Activated CD4-positive, alpha-beta T cell treated with anti-CD3 and anti-CD28 coated beads, Interleukin-2, amount 50 U/mL, for 1 hour (primary cell): ENCODE results near the gene HABP4.
A peak's percentile ranks its signal among the peaks of the same experiment; 100 is the strongest.

ENCODE experiments used
- DNase-seq: peaks from one replicate; pipeline ENCODE4 v3.0.0-alpha.2; 2020

The HABP4 gene

DNA sequence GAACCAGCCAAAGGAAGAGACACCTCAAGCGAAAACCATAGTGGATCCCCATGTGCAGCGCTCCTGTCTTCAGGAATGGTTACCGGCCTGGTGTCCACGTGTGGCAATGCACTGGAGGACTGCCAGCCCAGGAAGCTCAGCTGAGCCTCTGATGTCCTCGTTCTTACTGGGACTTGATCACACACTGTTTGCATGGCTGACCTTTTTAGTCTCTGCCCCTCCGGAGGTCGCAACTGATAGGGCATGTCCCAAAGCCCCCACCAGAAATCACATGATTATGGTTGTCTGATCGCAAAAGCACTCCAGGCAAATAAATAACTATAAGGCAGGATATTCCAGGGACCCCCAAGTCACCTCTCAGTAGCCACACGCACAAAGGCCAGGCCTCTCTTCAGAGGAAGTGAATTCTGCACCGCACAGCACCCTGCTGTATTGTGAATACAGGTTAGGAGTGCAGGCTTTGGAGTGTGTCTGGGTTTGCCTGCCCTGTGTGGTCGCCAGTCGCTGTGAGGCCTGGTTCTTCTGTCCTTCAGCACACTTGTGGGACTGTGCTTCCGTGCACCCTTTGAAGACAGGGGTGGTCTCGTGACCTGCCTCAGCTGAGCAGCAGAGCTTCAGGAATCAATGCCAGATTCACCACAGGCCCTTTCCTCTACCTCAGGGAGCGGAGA, 13.4 kb upstream of the HABP4 start:
- no peak for DNase-seq

DNA sequence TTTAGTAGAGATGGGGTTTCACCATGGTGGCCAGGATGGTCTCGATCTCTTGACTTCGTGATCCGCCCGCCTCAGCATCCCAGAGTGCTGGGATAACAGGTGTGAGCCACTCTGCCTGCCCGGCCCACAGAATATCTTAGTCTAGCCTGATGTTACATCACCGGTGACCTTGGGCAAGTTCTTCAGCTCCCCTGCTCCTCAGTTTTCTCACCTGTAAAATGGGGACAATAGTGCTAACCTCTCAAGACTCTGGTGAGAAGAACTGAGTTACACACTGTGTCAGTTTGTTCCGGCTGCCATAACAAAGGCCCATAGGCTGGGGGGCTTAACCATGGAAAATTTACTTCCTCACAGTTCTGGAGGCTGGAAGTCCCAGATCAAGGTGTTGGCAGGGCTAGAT, 12.5 kb upstream of the HABP4 start:
- DNase-seq, result no peak

DNA sequence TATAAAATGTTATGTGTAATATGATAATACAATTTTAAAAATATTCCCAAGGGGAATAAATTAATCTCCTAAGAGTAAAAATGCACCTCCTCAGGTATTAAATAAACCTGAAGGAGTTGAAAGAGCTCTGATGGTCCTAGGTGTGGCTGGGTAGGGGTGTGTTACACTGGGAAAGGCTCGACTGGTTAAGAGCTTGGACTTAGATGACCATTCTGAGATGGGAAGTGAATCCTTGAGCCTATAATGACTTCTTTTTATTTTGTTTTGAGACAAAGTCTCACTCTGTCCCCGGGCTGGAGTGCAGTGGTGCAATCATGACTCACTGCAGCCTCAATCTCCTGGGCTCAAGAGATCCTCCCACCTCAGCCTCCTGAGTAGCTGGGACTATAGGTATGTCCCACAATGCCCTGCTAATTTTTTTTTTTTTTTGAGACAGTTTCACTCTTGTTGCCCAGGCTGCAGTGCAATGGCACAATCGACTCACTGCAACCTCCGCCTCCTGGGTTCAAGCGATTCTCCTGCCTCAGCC, 9.2 kb upstream of the HABP4 start:
- DNase-seq, result no peak

DNA sequence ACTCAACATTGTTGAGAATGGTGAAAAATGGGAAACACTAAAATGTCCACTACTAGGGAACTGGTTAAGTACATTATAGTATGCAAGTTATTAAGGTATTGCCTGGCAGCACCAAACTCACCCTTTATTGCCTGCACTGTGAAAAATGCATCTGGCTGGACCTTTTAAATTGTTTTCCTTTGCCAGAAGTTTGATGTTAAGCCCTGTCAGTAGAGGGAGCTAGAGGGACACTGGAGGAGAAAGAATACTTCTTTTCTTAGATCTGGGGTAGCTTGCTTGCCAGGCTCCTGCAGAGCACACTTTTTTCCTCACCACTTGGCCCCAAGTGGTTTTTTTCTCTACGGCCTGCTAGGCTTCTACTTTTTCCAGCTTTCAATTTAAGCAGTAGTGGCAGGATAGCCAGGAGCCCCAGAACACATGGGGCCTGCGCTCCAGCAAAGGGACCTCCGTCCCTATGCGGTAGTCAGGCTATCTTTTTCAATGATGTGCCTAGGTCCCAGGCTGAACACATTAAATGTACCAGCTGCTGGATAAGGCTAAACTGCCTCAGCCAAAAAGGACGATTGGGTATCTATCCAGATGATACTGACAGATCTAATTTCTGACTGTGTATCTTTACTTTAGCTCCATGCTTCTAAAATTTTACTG, 8.0 kb upstream of the HABP4 start:
- no peak for DNase-seq

DNA sequence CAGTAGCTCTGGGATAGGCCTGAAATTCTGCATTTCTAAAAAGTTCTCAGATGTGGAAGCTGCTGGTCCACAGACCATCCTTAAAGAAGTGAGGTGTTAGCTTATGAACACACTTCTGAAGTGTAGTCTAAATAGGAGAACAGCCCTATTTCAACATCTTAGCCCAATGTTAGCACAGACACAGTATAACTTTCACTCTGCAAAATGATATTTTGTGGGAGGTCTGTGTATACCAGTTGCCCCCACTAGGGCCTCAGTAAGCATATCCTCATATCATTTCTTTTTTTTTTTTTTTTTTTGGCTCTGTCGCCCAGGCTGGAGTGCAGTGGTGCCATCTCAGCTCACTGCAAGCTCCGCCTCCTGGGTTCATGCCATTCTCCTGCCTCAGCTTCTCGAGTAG, 7.5 kb upstream of the HABP4 start:
- DNase-seq, result no peak

DNA sequence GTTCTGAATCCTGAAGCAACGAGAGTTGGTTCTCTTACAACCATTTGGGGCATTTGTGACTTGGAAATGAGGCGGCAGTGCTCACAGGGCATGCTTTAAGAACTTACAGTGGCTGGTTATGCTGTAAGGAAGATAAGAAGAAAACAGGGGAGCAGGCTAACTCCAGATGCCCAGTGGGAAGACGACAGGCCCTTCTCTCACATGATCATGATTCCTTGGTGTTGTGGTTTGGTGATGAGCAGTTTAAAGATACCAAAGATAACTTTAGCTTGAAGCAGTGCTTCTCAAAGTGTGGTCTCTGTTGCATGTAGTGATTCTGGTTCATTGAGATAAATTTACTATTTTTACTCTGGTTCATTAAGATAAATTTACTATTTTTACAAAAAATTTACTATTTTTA, 2.6 kb upstream of the HABP4 start:
- DNase-seq, result no peak

DNA sequence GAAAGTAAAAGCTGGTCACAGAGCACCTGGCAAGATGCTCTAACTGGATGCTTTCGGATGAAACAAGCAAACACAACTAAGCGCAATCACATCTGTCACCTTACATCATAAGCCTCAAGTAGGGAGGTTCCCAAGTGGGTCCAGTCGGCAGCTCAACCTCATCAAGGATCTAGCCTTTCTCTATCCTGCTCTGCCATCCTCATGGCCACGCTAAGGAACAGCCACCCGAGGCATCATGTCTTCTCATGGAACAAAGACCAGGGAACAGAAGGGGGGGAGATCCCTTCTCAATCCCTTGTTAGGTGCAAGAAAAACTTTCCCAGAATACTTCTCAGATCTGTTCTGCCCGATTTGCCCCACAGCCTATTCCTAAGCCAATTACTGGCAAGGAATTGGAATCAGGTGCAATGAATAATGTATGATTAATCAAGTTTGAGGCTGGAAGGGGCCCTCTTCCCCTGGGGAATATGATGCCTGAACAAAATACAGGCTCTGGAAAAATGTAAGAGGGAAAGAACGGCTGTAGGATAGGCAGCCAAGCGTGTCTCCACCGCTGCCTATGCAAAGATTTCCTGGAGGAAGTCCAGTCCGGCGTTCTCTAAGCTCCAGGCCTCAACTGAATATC, 1.3 kb upstream of the HABP4 start:
- no peak for DNase-seq

DNA sequence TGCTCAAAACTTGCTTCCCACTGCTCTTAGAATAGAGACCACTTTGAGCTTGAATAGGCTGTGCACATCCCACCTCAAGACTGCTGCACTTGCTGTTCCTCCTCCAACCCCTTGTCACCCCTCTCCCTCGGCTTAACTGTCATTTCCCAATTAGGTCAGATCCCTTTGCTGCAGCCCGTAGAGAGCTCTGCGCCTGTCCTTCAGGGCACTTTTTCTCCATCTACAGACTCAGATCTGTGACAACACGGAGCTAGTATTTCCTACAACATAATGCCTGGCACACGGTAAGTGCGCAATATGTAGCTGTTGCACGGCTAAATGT, 485 bp upstream of the HABP4 start:
- no peak for DNase-seq

DNA sequence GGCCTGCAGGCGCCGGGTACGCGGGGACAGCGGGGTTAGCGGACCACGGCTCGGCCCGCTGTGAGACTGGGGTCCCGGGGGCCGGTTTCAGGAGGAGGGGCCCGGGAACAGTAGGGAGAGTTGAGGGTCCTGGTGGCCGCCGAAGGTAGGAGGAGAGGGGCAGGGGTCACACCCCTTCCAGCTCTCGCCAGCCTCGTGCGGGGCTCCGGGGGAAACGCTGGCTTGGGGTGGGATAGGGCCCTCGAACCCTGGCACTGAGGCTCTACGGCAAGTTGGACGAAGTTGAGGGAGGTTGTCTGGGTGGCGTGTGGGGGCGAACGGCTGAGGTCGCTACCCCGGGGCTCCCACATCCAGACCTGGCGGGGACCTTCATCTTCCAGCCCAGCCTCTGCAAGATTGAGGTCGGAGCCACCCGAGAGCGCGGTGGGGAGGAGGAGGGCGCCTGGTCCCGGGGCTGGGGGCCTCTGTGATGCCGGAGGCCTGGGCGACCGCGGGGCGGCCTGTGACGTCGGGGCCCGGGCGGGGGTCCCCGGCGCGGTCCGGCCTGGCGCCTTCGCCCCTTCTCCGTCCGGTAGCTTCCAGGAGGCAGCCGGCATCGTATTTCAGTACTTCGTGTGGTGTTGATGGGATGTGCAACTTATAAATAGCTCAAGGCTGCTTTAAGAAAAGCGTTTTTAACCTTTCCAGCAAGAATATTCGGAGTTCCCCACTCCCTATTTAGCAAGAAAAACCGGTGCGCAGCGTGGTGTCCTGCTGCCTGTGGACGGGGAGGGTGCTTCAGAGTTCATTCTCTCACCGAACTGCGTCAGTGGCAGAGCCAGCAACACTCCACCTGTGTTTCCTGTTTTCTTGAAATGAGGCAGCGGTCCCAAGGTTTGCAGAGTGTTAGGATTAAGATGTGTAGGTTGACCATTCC, 902 bp downstream of the HABP4 start:
- peak; percentile 48 for DNase-seq

DNA sequence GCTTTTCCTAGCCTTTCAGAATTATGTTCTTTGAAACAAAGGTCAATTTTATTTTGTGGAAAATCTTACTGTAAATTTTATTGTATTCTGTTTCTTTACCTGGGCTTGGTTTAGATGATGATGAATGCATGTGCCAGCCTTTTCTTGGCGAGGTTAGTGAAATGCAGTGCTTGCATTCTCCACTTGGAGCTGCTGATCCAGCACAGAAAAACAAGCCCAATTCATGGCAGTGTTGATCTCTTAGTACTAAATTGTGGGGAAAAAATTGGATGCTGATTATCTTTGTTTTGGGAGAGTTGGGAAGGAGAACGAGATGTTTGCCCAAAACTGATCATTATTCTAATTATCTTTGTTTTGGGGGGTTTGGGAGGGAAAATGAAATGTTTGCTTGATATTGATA, 3.7 kb downstream of the HABP4 start:
- DNase-seq, result no peak

DNA sequence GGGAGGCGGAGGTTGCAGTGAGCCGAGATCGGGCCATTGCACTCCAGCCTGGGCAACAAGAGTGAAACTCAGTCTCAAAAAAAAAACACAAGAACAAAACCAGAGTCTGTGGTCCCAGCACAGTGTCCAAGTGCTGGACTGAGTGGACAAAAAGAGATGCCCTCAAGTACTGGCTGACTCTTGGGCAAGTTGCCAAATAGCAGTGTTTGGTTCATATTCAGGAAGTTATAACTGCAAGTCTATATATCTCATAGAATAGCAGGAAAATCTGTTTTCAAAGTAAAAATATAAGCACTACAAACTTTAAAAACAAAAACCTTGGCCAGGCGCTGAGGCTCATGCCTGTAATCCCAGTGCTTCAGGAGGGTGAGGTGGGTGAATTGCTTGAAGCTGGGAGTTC, 7.3 kb downstream of the HABP4 start:
- DNase-seq, result no peak

DNA sequence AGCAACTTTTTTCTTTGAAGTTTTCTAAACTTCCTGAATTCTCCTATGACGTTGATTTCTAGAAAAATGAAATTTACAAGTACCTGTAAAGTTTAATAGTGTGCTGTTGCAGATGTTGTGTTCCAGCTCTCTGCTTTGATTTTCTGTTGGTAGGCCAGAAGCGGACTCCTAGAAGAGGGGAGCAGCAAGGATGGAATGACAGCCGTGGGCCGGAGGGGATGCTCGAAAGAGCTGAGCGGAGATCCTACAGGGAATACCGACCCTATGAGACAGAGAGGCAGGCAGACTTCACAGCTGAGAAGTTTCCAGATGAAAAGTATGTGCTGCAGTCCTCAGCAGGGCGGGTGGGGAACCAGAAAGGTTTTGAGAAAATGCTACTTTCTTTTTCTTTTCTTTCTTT, 8.3 kb downstream of the HABP4 start:
- no peak for DNase-seq

DNA sequence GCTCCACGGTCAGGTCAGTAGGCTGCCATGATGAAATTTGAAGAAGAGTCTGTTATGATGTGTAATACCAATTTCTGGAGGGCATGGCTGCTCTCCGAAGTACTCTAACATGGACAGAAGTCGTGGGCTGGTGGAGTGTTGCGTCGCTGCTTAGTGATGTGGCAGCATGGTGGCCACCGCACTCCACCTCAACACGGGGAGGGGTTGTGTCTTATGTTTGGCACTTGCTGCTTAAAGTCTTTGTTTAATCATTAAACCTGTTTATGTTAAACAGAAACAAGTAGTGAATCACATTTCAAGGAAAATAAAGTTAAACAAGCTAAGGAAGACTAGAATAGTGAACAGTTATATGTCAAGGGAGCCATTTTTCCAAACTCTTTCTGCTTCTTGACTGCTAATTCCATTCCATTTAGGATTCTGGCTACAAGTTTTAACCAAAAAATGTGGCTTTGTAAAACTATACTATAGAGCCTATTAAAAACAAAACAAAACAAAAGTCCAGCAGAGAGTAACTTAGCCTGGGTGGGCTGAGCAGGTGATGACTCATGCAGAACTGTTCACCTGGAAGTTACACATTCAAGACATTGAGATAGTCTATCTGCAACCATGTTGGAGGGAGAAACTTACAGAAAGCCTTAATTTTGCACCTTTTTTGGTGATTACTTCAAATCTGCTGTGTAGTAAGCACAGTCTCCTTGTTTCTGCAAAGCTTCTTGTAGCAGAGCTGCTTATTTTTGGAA, 9.5 kb downstream of the HABP4 start:
- DNase-seq, result no peak

DNA sequence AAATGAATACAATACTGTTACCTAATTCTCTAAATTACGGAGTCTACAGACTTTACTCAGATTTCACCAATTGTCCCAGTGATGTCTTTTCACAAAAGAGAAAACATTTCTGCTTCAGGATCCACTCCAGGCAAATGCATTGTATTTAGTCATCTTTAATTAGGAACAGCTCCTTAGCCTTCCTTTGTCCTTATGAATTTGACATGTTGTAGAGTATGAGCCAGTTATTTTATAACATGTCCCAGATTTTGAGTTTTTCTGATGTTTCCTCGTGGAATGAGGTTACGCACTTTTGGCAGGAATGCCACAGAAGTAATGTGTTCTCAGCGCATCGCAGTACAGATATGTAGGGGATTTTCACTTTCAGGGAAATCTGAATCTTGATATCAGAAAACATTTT, 10.5 kb downstream of the HABP4 start:
- DNase-seq, result no peak

DNA sequence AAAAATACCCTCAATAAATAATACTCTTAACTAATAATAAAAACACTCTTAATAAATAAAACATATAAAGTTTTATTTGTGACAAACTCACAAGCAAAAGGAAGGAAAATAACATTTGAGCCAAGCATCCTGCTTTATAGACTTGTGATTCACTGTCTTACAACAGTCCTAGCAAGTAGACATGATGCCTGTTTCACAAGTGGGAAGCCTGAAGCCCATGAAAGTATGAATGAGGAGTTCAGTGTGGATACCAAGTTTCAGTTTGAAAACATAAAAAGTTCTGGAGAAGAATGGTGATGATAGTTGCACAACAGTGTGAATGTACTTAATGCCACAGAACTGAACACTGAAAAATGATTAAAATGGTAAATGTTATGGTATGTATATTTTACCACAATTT, 10.9 kb downstream of the HABP4 start:
- DNase-seq, result no peak

DNA sequence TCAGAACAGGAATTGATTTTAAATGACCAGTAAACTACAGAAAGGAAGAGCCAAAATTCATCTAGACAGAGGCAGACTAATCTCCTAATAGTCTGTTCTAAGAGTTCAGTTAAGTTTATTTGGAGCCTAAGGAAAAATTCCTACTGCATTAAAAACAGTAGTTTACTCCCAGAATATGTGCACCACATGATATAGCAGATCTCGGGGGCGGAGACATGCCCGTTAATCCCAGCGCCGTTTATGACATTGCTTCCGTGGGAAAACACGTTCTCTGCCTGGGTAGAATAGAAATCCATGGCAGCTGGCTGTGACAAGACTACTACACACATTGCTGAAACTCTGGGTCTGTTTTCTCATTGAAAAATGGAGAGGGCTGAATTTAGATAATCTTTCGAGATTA, 11.4 kb downstream of the HABP4 start:
- DNase-seq, result no peak

DNA sequence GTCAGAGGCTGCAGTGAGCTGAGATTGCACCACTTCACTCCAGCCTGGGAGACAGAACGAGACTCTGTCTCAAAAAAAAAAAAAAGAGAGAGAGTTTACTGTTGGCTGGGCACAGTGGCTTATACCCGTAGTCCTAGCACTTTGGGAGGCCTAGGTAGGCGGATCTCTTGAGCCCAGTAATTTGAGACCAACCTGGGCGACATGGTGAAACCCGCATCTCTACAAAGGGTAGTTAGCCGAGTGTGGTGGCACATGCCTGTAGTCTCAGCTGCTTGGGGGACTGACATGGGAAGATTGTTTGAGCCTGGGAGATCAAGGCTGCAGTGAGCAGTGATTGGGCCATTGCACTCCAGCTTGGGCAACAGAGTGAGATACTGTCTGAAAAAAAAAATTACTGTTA, 12.6 kb downstream of the HABP4 start:
- DNase-seq, result no peak

DNA sequence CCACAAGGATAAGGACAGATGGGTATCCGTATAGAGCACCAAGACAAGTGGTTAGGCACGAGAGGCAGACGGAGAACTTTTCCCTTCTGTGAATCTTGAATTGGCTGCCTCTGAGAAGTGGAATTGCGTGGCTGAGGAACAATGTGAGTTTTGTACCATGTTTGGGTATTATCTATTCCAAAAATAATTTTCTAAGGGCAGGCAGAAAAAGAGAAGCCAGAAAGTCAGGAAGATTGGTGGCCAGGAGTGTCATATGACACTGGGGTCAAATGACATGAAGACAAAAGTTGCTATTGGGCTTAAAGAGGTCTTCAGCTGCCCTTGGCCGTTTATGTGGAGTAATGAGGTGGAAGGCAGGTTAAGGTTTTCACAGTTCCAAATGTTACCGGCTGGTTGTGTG, 14.5 kb downstream of the HABP4 start:
- DNase-seq, result no peak

DNA sequence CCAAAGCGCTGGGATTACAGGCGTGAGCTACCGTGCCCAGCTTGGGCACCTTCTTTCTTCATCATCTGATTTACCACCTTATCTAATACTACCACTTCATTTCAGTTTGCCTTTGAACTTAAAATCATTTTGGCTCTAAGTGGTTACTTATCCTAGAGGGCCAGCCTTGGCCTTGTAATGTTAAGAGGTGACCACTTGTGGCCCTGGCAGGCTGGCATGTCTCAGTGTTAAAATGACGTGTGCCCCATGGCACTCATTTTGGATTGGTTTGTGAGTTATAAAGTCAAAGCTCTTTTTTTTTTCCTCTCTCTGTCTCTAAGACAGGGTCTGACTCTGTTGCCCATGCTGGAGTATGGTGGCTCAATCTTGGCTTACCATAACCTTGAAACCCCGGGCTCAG, 17.8 kb downstream of the HABP4 start:
- no peak for DNase-seq

DNA sequence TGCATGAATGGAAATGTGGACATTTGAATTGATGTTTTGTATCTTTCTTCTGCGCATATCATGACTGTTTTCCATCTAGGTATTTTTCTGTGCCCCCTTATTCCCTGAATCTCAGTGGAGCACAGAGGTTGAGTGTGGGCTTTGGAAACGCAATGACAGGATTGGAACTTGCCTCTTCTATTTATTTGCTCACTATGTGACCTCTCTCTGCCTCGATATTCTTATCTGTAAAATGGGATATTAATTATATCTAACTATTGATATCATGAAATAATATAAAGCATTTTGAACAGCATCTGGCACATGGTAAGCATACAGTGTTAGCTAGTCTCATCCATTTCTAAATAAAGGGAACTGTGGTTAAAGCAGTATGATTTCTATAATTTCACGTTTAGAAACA, 26.0 kb downstream of the HABP4 start:
- DNase-seq, result no peak

DNA sequence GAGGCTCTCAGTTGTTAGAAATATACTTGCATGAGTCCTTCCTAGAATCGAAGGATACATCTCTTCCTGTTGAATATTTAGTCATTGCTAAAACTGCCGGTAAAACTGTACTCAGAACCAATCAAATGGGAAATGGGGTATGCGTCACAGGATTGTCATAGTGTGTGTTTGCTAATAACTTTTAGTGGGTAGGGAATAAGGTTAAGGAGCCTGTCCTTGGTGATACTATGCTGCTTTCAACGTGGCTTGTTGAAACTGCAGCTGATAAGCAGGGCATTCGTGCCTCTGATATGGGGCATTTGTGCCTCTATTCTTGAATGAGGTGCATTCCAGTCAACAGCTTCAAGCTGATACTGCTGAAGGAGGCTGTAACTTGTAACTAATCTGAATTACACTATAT, 26.6 kb downstream of the HABP4 start:
- DNase-seq, result no peak

DNA sequence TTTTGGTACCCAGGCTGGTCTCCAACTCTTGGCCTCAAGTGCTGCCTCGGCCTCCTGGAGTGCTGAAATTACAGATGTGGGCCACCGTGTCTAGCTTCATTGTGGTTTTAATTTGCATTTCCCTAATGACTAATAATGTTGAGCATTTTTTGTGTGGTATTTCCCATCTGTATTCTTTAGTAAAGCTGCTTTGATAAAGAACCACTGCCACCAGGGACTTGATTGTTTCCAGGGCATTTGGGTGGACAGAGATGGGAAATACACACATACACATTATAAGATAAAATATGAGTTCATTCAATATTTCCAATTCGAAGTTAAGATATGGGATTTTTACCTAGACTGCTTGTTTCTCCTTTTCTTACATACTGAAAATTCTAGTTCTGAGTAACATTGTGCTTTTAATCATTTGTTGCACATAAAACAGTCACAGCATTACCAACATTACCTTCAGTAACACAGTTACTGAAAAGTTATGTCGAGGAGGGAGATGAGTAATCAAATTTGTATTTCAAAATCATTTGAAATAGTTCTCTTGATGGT, 28.9 kb downstream of the HABP4 start:
- no peak for DNase-seq

DNA sequence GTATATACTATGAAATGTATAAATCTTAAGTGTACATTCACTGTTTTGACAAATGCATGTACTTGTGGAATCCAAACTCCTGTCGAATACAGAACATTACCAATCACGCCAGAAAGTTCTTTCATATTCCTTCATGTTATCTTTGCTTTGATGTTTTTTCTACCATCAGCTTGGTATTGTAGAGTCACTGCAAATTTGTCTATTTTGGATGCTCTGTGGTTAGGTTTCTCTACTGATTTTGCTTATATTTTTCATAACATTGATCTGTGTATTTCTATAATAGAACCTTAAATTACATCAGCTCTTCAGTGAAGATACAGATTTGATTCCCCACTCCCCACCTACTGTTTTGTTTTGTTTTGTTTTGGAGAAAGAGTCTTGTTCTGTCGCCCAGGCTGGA, 30.8 kb downstream of the HABP4 start:
- DNase-seq, result no peak
